HT-29 (cell line): ENCODE data around the gene RIMBP3C. TPM values are rescaled to one million over a fixed set of nuclear protein-coding genes. Genes with fewer than 3 reads are reported as not detected.
"Not testable (repeated sequence)": the region's sequence is repeated elsewhere in the genome, so short reads cannot be mapped to it uniquely, and the experiment has no call there.

Experiments
- DNase-seq: peaks from one replicate; pipeline ENCODE4 v3.0.0-alpha.2; 2015; ENCODE audit warnings: low spot score
- total RNA-seq: library from RNA; depleted of rRNA; stranded (reverse); fragments of >200 nt; shearing (Covaris generic); gene quantifications from 2 replicates; pipeline ENCODE4 v1.2.3, GENCODE V29; 2014

RIMBP3C gene
- total RNA-seq, 1 experiment from 2014 or later = not detected

- no peak for DNase-seq
These were observed 28.2 kb upstream of the RIMBP3C start for GRCh38 chr22:21579474-21579851.

- no peak for DNase-seq
These were observed 22.7 kb upstream of the RIMBP3C start for GRCh38 chr22:21573750-21574494.

- DNase-seq = no peak
These were observed 22.1 kb upstream of the RIMBP3C start for GRCh38 chr22:21573293-21573734.

- DNase-seq = no peak
These were observed 20.4 kb upstream of the RIMBP3C start for GRCh38 chr22:21571679-21572078.

GRCh38 chr22:21570398-21570797 lies 19.1 kb upstream of the RIMBP3C start:
- DNase-seq = no peak

- DNase-seq = no peak
These were observed 18.4 kb upstream of the RIMBP3C start for GRCh38 chr22:21569459-21570170.

GRCh38 chr22:21569076-21569427 lies 17.8 kb upstream of the RIMBP3C start:
- not testable (repeated sequence) for DNase-seq

GRCh38 chr22:21568347-21569075 lies 17.2 kb upstream of the RIMBP3C start:
- DNase-seq = peak; percentile 23

- peak; percentile 65 for DNase-seq
These were observed 16.4 kb upstream of the RIMBP3C start, which contains the start of gene UBE2L3 for GRCh38 chr22:21567456-21568346. Gene UBE2L3, plus strand, starts transcription at chr22:21567714. Its CDS starts 31 bp downstream, at chr22:21567745.

- DNase-seq = no peak
These were observed 13.2 kb upstream of the RIMBP3C start for GRCh38 chr22:21564411-21564810.

GRCh38 chr22:21563912-21564311 lies 12.7 kb upstream of the RIMBP3C start:
- DNase-seq = no peak

- not testable (repeated sequence) for DNase-seq
These were observed 9.4 kb upstream of the RIMBP3C start for GRCh38 chr22:21560657-21561056.

GRCh38 chr22:21559345-21560125 lies 8.3 kb upstream of the RIMBP3C start:
- DNase-seq = not testable (repeated sequence)

GRCh38 chr22:21550678-21551047 lies 598 bp downstream of the RIMBP3C start:
- not testable (repeated sequence) for DNase-seq

- DNase-seq = not testable (repeated sequence)
These were observed 1.1 kb downstream of the RIMBP3C start for GRCh38 chr22:21550008-21550677.

- not testable (repeated sequence) for DNase-seq
These were observed 1.7 kb downstream of the RIMBP3C start for GRCh38 chr22:21549558-21549957.

GRCh38 chr22:21544432-21545322 lies 6.6 kb downstream of the RIMBP3C start:
- not testable (repeated sequence) for DNase-seq

GRCh38 chr22:21539862-21540261 lies 11.4 kb downstream of the RIMBP3C start:
- not testable (repeated sequence) for DNase-seq
